Neural cell (in vitro differentiated cells): ENCODE results near the gene AVPI1. TPM values are rescaled to one million over a fixed set of nuclear protein-coding genes. Genes with fewer than 3 reads are reported as not detected.

Source experiments
- H2AFZ ChIP-seq: fragments of 200-600, 300-800 bp; sonication (generic), shearing (Covaris generic); 2 replicates; pipeline ENCODE4 v1.6.0; 2014; ENCODE audit warnings: low read depth, mild to moderate bottlenecking, antibody characterized with exemption, low read length, moderate library complexity
- H3F3A ChIP-seq: fragments of 200-600 bp; shearing (Covaris generic); 2 replicates; pipeline ENCODE4 v1.6.1; 2016; ENCODE audit warnings: mild to moderate bottlenecking, moderate library complexity, mixed read lengths, antibody characterized with exemption, low read length; ENCODE audit not compliant: insufficient read depth, poor library complexity, severe bottlenecking
- H3K27ac ChIP-seq: fragments of 200-600, 300-800 bp; sonication (generic), shearing (Covaris generic); 2 replicates; pipeline ENCODE4 v1.5.1; 2014; ENCODE audit warnings: mild to moderate bottlenecking, low read length, moderate library complexity
- H3K27me3 ChIP-seq: fragments of 300-800, 200-600 bp; sonication (generic), shearing (Covaris generic); 2 replicates; pipeline ENCODE4 v1.6.0; 2014; ENCODE audit warnings: mild to moderate bottlenecking, low read depth, low read length, moderate library complexity; ENCODE audit not compliant: insufficient read depth
- H3K36me3 ChIP-seq: fragments of 300-800, 200-600 bp; sonication (generic), shearing (Covaris generic); 2 replicates; pipeline ENCODE4 v1.5.1; 2014; ENCODE audit warnings: mild to moderate bottlenecking, antibody characterized with exemption, low read length, moderate library complexity; ENCODE audit not compliant: insufficient read depth
- H3K4me2 ChIP-seq: fragments of 300-800, 200-600 bp; sonication (generic), shearing (Covaris generic); 2 replicates; pipeline ENCODE4 v1.6.0; 2014; ENCODE audit warnings: mild to moderate bottlenecking, low read length
- H3K4me3 ChIP-seq: fragments of 300-800, 200-600 bp; sonication (generic), shearing (Covaris generic); 2 replicates; pipeline ENCODE4 v1.5.1; 2014; ENCODE audit warnings: mild to moderate bottlenecking, low read length, moderate library complexity
- H3K79me2 ChIP-seq: fragments of 200-600 bp; shearing (Covaris generic); replicated peaks from 2 replicates; pipeline ENCODE4 v1.6.0; 2014; ENCODE audit warnings: mild to moderate bottlenecking, low read length, moderate library complexity; ENCODE audit not compliant: insufficient read depth
- H3K9ac ChIP-seq: fragments of 300-800, 200-600 bp; sonication (generic), shearing (Covaris generic); 2 replicates; pipeline ENCODE4 v1.6.1; 2016; ENCODE audit warnings: mild to moderate bottlenecking, low read length, mixed read lengths
- H3K9me2 ChIP-seq: fragments of 200-600 bp; shearing (Covaris generic); 2 replicates; pipeline ENCODE4 v1.6.1; 2016; ENCODE audit warnings: mild to moderate bottlenecking, low read length, mixed read lengths; ENCODE audit not compliant: insufficient read depth
- H3K9me3 ChIP-seq: fragments of 200-600, 300-800 bp; sonication (generic), shearing (Covaris generic); 2 replicates; pipeline ENCODE4 v1.6.1; 2016; ENCODE audit warnings: mild to moderate bottlenecking, mixed run types, low read length, moderate library complexity, mixed read lengths
- H4K20me1 ChIP-seq: fragments of 200-600 bp; shearing (Covaris generic); 2 replicates; pipeline ENCODE4 v1.6.1; 2016; ENCODE audit warnings: mild to moderate bottlenecking, mixed run types; ENCODE audit not compliant: insufficient read depth
- REST ChIP-seq: IDR thresholded peaks from 2 replicates; pipeline ENCODE4 v1.6.1; 2012; ENCODE audit warnings: borderline replicate concordance
- polyA plus RNA-seq: library from polyadenylated mRNA; depleted of rRNA; stranded (reverse); fragments of >200 nt; gene quantifications from 2 replicates; pipeline ENCODE4 v1.2.3, GENCODE V29; 2014

Gene AVPI1
- polyA plus RNA-seq, 1 donor from 2014 or later = 1.3 TPM

- Histone ChIP-seq H3K79me2 (peaks cover 29% of the 10 kb centered on the region), H3K9me2 (no peaks in the 10 kb centered on the region), H3K27ac (no peak overlapping the region), H3F3A (no peaks in the 10 kb centered on the region), H3K4me3 (no peak overlapping the region), H3K27me3 (no peaks in the 10 kb centered on the region), H3K9ac (no peak overlapping the region), H2AFZ (no peak overlapping the region), H3K9me3 (no peaks in the 10 kb centered on the region), H4K20me1 (no peaks in the 10 kb centered on the region), H3K4me2 (no peak overlapping the region), H3K36me3 (no peaks in the 10 kb centered on the region)
- TF ChIP-seq REST = no peak
These were observed 59.3 kb downstream of the AVPI1 start for GRCh38 chr10:97627731-97628130.

Other genes starting within 250 kb of the AVPI1 start
- 33.5 and 44.6 TPM in 2 replicates for gene EXOSC1, start 241.2 kb downstream of the AVPI1 start, polyA plus RNA-seq
- gene ZDHHC16, start 241.1 kb downstream of the AVPI1 start, polyA plus RNA-seq = 31.0 and 34.3 TPM in 2 replicates
- 49.8 and 54.1 TPM in 2 replicates for gene MMS19, start 188.8 kb downstream of the AVPI1 start, polyA plus RNA-seq
- 2.8 and 3.3 TPM in 2 replicates for gene UBTD1, start 188.3 kb downstream of the AVPI1 start, polyA plus RNA-seq
- not detected in 2 replicates for gene ANKRD2, start 114.5 kb downstream of the AVPI1 start, polyA plus RNA-seq
- gene HOGA1, start 102.9 kb downstream of the AVPI1 start, polyA plus RNA-seq = not detected in 2 replicates
- not detected in 2 replicates for gene C10orf62, start 97.5 kb downstream of the AVPI1 start, polyA plus RNA-seq
- 64.7 and 81.3 TPM in 2 replicates for gene MORN4, start 53.7 kb downstream of the AVPI1 start, polyA plus RNA-seq
- gene PI4K2A, start 46.6 kb downstream of the AVPI1 start, polyA plus RNA-seq = 14.4 and 17.8 TPM in 2 replicates
- gene MARVELD1, start 26.5 kb upstream of the AVPI1 start, polyA plus RNA-seq = 2.3 and 2.4 TPM in 2 replicates
- 135 and 151 TPM in 2 replicates for gene ZFYVE27, start 49.9 kb upstream of the AVPI1 start, polyA plus RNA-seq
- gene SFRP5, start 84.8 kb upstream of the AVPI1 start, polyA plus RNA-seq = 0.92 and 1.2 TPM in 2 replicates
- 29.8 and 30.4 TPM in 2 replicates for gene GOLGA7B, start 162.6 kb upstream of the AVPI1 start, polyA plus RNA-seq